Endothelial cell (in vitro differentiated cells): ENCODE measurements around the gene MEIOB. TPM values are rescaled to one million over a fixed set of nuclear protein-coding genes. Genes with fewer than 3 reads are reported as not detected.

Source experiments
- DNase-seq: peaks from one replicate; pipeline ENCODE4 v3.0.0; 2021; ENCODE audit warnings: low spot score
- H3K27ac Mint-ChIP-seq: one replicate; pipeline ENCODE4 v1.8.0; 2021; ENCODE audit warnings: mixed read lengths, inconsistent platforms; ENCODE audit not compliant: unreplicated experiment
- H3K27me3 Mint-ChIP-seq: one replicate; pipeline ENCODE4 v1.8.0; 2021; ENCODE audit warnings: mild to moderate bottlenecking, moderate library complexity, mixed read lengths, inconsistent platforms; ENCODE audit not compliant: unreplicated experiment
- H3K36me3 Mint-ChIP-seq: one replicate; pipeline ENCODE4 v1.8.0; 2021; ENCODE audit warnings: mild to moderate bottlenecking, low read depth, mixed read lengths, inconsistent platforms; ENCODE audit not compliant: unreplicated experiment
- H3K4me1 Mint-ChIP-seq: one replicate; pipeline ENCODE4 v1.8.0; 2021; ENCODE audit warnings: mild to moderate bottlenecking, mixed read lengths, inconsistent platforms; ENCODE audit not compliant: unreplicated experiment
- H3K4me3 Mint-ChIP-seq: one replicate; pipeline ENCODE4 v1.8.0; 2021; ENCODE audit warnings: mild to moderate bottlenecking, mixed read lengths, inconsistent platforms; ENCODE audit not compliant: unreplicated experiment
- H3K9me3 Mint-ChIP-seq: one replicate; pipeline ENCODE4 v1.8.0; 2021; ENCODE audit warnings: mixed read lengths, inconsistent platforms; ENCODE audit not compliant: unreplicated experiment
- total RNA-seq: library from RNA; stranded (reverse); fragmentation: NEBNext Ultra II Directional; extraction: Animal tissue kit (Norgen Biotek cat#: 25700); gene quantifications from one replicate; pipeline ENCODE4 v1.2.1, GENCODE V29; 2021; ENCODE audit not compliant: unreplicated experiment
- TF ChIP-seq, protein P1 (sequence below): fragments of 200-600 bp; sonication (generic); IDR thresholded peaks from one replicate; pipeline ENCODE4 v1.5.0; 2021; ENCODE audit warnings: antibody characterized with exemption; ENCODE audit not compliant: unreplicated experiment

MEIOB gene
- total RNA-seq, 1 donor from 2014 or later = not detected

DNA sequence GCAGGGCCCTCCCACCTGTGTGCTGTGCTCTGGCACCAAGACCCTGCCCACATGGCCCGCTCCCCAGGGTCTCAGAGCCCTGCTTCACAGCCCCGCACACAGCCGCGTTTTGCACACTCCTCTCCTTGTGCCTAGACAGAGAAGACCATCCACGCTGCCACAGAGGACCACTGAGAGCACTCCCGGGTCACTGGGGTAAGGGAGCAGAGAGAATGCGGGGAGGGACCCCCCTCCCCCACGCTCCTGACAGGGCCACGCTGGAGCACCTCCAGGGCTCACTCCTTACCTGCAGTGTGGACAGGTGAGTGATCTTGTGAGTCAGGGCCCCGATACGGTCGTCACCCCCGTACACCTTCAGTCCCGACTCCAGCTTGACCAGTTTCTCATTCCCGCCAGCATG is 52.4 kb downstream of the MEIOB start:
- no peak for DNase-seq
- Mint-ChIP-seq H3K4me3 (no peak overlapping the region), H3K9me3 (no peaks in the 10 kb centered on the region), H3K27ac (no peak overlapping the region), H3K27me3 (no peaks in the 10 kb centered on the region), H3K4me1 (no peaks in the 10 kb centered on the region), H3K36me3 (peaks cover 12% of the 10 kb centered on the region)
- TF ChIP-seq, protein P1, sequence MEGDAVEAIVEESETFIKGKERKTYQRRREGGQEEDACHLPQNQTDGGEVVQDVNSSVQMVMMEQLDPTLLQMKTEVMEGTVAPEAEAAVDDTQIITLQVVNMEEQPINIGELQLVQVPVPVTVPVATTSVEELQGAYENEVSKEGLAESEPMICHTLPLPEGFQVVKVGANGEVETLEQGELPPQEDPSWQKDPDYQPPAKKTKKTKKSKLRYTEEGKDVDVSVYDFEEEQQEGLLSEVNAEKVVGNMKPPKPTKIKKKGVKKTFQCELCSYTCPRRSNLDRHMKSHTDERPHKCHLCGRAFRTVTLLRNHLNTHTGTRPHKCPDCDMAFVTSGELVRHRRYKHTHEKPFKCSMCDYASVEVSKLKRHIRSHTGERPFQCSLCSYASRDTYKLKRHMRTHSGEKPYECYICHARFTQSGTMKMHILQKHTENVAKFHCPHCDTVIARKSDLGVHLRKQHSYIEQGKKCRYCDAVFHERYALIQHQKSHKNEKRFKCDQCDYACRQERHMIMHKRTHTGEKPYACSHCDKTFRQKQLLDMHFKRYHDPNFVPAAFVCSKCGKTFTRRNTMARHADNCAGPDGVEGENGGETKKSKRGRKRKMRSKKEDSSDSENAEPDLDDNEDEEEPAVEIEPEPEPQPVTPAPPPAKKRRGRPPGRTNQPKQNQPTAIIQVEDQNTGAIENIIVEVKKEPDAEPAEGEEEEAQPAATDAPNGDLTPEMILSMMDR = no peak

DNA sequence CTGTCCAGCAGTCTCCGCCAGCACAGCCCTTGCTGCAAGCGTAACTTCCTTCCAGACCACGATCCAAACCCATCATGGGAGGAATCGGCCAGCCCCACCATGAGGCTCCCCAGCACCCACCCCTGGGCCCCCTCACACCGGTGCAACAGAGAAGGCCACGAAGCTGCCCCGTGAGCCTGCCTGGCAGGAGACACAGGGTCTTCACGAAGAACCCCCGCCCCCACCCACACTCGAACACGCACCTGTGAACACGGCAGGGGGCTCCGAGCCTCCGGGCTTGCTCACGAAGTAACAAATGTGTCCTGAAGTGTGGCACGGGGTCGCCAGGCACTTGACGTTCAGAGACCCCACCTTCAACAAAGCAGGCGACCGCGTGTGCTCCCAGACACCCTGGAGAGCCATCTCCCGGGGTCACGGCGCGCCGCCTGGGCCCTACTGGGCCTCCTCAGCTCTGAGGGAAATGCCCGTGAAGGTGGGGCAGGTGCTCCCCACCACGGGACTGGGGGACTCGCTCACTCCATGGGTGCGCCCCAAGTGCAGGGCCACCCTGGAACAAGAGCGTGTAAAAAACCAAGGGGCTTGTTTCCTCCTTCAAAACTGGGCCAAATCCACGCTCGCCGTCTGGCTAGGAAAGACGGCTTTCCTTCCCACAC is 53.0 kb downstream of the MEIOB start:
- Mint-ChIP-seq H3K4me1 (no peaks in the 10 kb centered on the region), H3K27me3 (no peaks in the 10 kb centered on the region), H3K36me3 (peaks cover 12% of the 10 kb centered on the region), H3K9me3 (no peaks in the 10 kb centered on the region), H3K4me3 (no peak overlapping the region), H3K27ac (no peak overlapping the region)
- DNase-seq = no peak
- TF ChIP-seq, protein P1 = no peak

DNA sequence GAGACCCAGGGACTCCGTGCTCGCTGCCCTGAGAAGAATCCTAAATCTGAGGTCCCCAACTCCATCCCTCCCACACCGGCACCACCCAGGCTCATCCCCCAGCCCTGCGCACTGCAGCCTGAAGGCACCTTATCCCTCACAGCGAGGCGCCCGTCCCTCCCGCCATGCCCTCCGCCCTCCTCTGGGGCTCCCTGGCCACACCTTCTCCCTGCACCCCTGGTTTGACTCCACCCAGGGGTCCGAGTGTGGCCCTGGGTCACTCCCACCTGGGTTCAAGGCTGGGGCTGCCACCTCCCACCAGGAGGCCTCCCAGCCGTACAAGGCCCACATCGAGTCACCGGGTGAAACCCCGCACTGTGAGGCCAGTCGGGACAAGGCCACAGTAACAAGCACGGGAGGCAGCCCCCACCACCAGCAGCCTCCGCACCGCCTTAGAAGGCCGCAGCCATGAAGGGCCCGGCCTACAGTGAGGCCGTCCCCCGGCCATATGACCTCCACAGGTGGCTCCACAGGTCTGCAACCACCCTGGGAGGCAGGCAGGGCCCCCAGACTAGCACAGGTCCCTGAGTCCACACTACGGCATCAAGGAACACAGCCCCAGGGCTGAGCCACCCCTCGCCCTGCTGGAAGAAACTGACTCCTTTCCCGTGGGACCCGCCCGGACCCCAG is 53.6 kb downstream of the MEIOB start:
- no peak for DNase-seq
- H3K27ac Mint-ChIP-seq = no peak overlapping the region
- no peaks in the 10 kb centered on the region for H3K9me3 Mint-ChIP-seq
- H3K4me3 Mint-ChIP-seq = no peak overlapping the region
- no peaks in the 10 kb centered on the region for H3K27me3 Mint-ChIP-seq
- peaks cover 18% of the 10 kb centered on the region for H3K36me3 Mint-ChIP-seq
- H3K4me1 Mint-ChIP-seq = no peaks in the 10 kb centered on the region
- TF ChIP-seq, protein P1 = no peak

DNA sequence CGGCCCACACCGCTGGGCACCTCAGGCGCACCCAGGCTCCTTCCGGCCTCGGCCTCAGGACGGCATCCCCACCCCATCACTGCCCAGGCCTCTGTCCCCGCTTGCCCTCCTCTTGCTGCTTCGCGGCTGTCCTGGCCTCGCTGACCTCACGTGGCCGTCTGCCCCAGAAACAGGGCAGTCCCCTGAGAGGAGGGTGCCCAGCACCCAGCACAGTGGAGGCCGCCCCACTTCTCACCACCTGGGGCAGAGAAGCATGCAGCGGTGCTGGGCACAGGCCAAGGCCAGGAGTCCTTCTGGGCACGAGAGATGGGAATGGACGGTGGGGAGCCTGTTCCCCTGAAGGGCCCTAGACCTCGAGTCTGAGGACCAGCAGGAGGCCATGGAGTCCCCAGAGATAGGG is 54.2 kb downstream of the MEIOB start:
- H3K4me1 Mint-ChIP-seq = no peaks in the 10 kb centered on the region
- H3K36me3 Mint-ChIP-seq = peaks cover 21% of the 10 kb centered on the region
- no peaks in the 10 kb centered on the region for H3K9me3 Mint-ChIP-seq

DNA sequence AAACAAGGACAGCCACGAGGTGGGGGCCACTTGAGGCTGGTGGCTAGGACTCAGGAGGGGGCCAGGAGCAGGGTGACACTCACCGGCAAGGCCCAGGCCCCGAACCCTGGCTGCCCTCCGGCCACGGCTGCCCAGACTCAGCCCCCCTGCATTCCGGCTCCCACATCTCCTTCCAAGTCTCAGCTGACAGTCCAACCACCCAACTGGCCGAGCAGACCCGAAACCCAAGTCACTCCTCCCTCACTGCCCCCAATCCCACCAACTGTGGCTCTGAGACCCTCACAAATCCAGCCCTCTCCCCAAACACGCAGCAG is 54.7 kb downstream of the MEIOB start:
- H3K27ac Mint-ChIP-seq = no peak overlapping the region
- H3K4me1 Mint-ChIP-seq = no peaks in the 10 kb centered on the region
- H3K27me3 Mint-ChIP-seq = no peaks in the 10 kb centered on the region
- TF ChIP-seq, protein P1 = no peak
- peaks cover 21% of the 10 kb centered on the region for H3K36me3 Mint-ChIP-seq
- H3K4me3 Mint-ChIP-seq = no peak overlapping the region
- DNase-seq = no peak
- no peaks in the 10 kb centered on the region for H3K9me3 Mint-ChIP-seq

More for the DNA sequence above, 54.2 kb downstream of the MEIOB start:
- no peaks in the 10 kb centered on the region for H3K27me3 Mint-ChIP-seq
- TF ChIP-seq, protein P1 = no peak
- H3K27ac Mint-ChIP-seq = no peak overlapping the region
- no peak overlapping the region for H3K4me3 Mint-ChIP-seq
- DNase-seq = no peak
